HepG2 (cell line): ENCODE data around the gene DNAJA3. TPM values are rescaled to one million over a fixed set of nuclear protein-coding genes. Genes with fewer than 3 reads are reported as not detected.

ENCODE experiments used
- AGO1 ChIP-seq: fragments of 200-400 bp; formaldehyde crosslinking; IDR thresholded peaks from 2 replicates; pipeline ENCODE4 v1.6.1; 2017; ENCODE audit warnings: mild to moderate bottlenecking, low read depth, low read length, moderate library complexity; ENCODE audit not compliant: poor library complexity, severe bottlenecking
- AKAP8 ChIP-seq: sonication (generic); formaldehyde crosslinking; IDR thresholded peaks from 2 replicates; pipeline ENCODE4 v1.5.1; 2020; ENCODE audit warnings: mild to moderate bottlenecking, missing genetic modification reagents
- CCAR2 ChIP-seq: fragments of 200-400 bp; formaldehyde crosslinking; optimal IDR thresholded peaks from 2 replicates; pipeline ENCODE3; 2018; ENCODE audit warnings: low read depth, mild to moderate bottlenecking, low read length, moderate library complexity
- CHD2 ChIP-seq: IDR thresholded peaks from 2 replicates; pipeline ENCODE4 v1.6.1; 2011; ENCODE audit warnings: low read depth, low read length, improper control_type of control experiment
- ERF ChIP-seq: IDR thresholded peaks from 2 replicates; pipeline ENCODE4 v1.6.1; 2018; ENCODE audit warnings: missing biosample characterization, missing genetic modification reagents
- HIVEP1 ChIP-seq: sonication (generic); formaldehyde crosslinking; IDR thresholded peaks from 2 replicates; pipeline ENCODE4 v1.4.0; 2020; ENCODE audit warnings: mild to moderate bottlenecking, missing genetic modification reagents
- ZMYM4 ChIP-seq: sonication (generic); formaldehyde crosslinking; IDR thresholded peaks from 2 replicates; pipeline ENCODE4 v1.8.1; 2023; ENCODE audit warnings: mild to moderate bottlenecking, missing genetic modification reagents
- ZNF34 ChIP-seq: sonication (generic); formaldehyde crosslinking; IDR thresholded peaks from 2 replicates; pipeline ENCODE4 v1.4.0; 2020; ENCODE audit warnings: mild to moderate bottlenecking, missing genetic modification reagents, borderline replicate concordance
- ZNF547 ChIP-seq: sonication (generic); formaldehyde crosslinking; IDR thresholded peaks from 2 replicates; pipeline ENCODE4 v1.5.1; 2020; ENCODE audit warnings: mild to moderate bottlenecking, missing genetic modification reagents
- ZNF629 ChIP-seq: sonication (generic); formaldehyde crosslinking; conservative IDR thresholded peaks from 2 replicates; pipeline ENCODE4 v1.5.0; 2020; ENCODE audit warnings: missing genetic modification reagents
- ZNF644 ChIP-seq: IDR thresholded peaks from 2 replicates; pipeline ENCODE4 v1.6.1; 2016; ENCODE audit warnings: low read depth
- ZNF674 ChIP-seq: sonication (generic); formaldehyde crosslinking; IDR thresholded peaks from 2 replicates; pipeline ENCODE4 v1.5.0; 2020; ENCODE audit warnings: low read depth, mild to moderate bottlenecking, missing genetic modification reagents
- ZNF879 ChIP-seq: sonication (generic); formaldehyde crosslinking; IDR thresholded peaks from 2 replicates; pipeline ENCODE4 v1.8.1; 2023; ENCODE audit warnings: missing genetic modification reagents
- polyA plus RNA-seq, 8 experiments: library from polyadenylated mRNA; depleted of rRNA in 3 of 8; stranded (reverse) in 7 of 8; unstranded in 1 of 8; fragments of >200 nt; fragmentation: Illumina TruSeq in 4 of 8; extraction: Trizol in 4 of 8; gene quantifications; 2 replicates each; pipeline versions ENCODE4 v1.2.1 to v1.2.3, GENCODE V29; 2011 to 2016; ENCODE audit warnings: low read depth in 4 of 8, missing spikeins in 1 of 8, mixed read lengths in 1 of 8; ENCODE audit not compliant: insufficient read depth in 1 of 8
- total RNA-seq, 5 experiments: library from RNA; depleted of rRNA; stranded (reverse); fragments of >200 nt; fragmentation: Illumina TruSeq; extraction: Trizol; gene quantifications; 2 replicates each; pipeline ENCODE4 v1.2.3, GENCODE V29; 2016; ENCODE audit warnings: low read depth in 1 of 5
- TF ChIP-seq, protein P1 (sequence below): sonication (generic); formaldehyde crosslinking; conservative IDR thresholded peaks from 2 replicates; pipeline ENCODE4 v1.8.0; 2022; ENCODE audit warnings: missing genetic modification reagents
- TF ChIP-seq, protein P2 (sequence below): sonication (generic); formaldehyde crosslinking; IDR thresholded peaks from 2 replicates; pipeline ENCODE4 v1.4.0; 2020; ENCODE audit warnings: missing genetic modification reagents, borderline replicate concordance
- TF ChIP-seq, protein P3 (sequence below): sonication (generic); formaldehyde crosslinking; IDR thresholded peaks from 2 replicates; pipeline ENCODE4 v1.4.0; 2020; ENCODE audit warnings: missing genetic modification reagents
- TF ChIP-seq, protein P4 (sequence below): sonication (generic); formaldehyde crosslinking; IDR thresholded peaks from 2 replicates; pipeline ENCODE4 v1.9.0; 2021; ENCODE audit warnings: missing genetic modification reagents, borderline replicate concordance
- TF ChIP-seq, protein P5 (sequence below): sonication (generic); formaldehyde crosslinking; IDR thresholded peaks from 2 replicates; pipeline ENCODE4 v1.4.0; 2020; ENCODE audit warnings: missing genetic modification reagents

DNAJA3 gene
- total and polyA plus RNA-seq, 2 of the 13 experiments (the other 11 are each of a cell fraction or from before 2014, with no cell fraction given): 77.0 to 83.3 TPM

DNA sequence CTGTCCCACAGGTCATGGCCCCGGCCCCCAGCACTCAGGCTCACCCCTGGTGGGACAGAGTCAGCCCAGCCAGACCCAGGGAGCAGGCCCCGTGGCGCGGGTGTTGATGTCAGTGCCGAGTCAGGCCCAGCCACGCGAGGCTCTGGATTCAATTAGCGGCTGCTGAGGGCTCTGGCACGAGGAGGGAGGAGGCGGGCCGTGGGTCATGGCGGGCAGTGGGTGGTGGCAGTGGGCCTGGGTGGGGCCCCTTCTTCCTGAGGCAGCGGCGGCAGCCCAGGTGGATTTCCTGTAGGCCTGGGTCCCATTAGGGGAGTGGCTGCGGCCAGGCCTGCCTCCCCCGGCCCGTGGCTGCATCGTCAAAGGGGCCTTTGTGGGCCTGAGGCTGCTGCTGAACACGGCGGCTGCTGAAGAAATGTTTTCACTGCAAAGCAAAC is 41.1 kb upstream of the DNAJA3 start (continued):
- no peak for TF ChIP-seq ERF (CRISPR knock-in tag)
- no peak for TF ChIP-seq ZNF644
- TF ChIP-seq, protein P1, sequence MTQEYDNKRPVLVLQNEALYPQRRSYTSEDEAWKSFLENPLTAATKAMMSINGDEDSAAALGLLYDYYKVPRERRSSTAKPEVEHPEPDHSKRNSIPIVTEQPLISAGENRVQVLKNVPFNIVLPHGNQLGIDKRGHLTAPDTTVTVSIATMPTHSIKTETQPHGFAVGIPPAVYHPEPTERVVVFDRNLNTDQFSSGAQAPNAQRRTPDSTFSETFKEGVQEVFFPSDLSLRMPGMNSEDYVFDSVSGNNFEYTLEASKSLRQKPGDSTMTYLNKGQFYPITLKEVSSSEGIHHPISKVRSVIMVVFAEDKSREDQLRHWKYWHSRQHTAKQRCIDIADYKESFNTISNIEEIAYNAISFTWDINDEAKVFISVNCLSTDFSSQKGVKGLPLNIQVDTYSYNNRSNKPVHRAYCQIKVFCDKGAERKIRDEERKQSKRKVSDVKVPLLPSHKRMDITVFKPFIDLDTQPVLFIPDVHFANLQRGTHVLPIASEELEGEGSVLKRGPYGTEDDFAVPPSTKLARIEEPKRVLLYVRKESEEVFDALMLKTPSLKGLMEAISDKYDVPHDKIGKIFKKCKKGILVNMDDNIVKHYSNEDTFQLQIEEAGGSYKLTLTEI (CRISPR knock-in tag): no peak
- peak; percentile 99 for TF ChIP-seq AGO1
- TF ChIP-seq, protein P2, sequence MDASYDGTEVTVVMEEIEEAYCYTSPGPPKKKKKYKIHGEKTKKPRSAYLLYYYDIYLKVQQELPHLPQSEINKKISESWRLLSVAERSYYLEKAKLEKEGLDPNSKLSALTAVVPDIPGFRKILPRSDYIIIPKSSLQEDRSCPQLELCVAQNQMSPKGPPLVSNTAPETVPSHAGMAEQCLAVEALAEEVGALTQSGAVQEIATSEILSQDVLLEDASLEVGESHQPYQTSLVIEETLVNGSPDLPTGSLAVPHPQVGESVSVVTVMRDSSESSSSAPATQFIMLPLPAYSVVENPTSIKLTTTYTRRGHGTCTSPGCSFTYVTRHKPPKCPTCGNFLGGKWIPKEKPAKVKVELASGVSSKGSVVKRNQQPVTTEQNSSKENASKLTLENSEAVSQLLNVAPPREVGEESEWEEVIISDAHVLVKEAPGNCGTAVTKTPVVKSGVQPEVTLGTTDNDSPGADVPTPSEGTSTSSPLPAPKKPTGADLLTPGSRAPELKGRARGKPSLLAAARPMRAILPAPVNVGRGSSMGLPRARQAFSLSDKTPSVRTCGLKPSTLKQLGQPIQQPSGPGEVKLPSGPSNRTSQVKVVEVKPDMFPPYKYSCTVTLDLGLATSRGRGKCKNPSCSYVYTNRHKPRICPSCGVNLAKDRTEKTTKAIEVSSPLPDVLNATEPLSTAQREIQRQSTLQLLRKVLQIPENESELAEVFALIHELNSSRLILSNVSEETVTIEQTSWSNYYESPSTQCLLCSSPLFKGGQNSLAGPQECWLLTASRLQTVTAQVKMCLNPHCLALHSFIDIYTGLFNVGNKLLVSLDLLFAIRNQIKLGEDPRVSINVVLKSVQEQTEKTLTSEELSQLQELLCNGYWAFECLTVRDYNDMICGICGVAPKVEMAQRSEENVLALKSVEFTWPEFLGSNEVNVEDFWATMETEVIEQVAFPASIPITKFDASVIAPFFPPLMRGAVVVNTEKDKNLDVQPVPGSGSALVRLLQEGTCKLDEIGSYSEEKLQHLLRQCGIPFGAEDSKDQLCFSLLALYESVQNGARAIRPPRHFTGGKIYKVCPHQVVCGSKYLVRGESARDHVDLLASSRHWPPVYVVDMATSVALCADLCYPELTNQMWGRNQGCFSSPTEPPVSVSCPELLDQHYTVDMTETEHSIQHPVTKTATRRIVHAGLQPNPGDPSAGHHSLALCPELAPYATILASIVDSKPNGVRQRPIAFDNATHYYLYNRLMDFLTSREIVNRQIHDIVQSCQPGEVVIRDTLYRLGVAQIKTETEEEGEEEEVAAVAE (CRISPR knock-in tag): no peak
- TF ChIP-seq AKAP8: 0 out of 2 replicates have a peak, but pooled peaks have one; percentile 24
- TF ChIP-seq ZNF629: no peak
- TF ChIP-seq, protein P3, sequence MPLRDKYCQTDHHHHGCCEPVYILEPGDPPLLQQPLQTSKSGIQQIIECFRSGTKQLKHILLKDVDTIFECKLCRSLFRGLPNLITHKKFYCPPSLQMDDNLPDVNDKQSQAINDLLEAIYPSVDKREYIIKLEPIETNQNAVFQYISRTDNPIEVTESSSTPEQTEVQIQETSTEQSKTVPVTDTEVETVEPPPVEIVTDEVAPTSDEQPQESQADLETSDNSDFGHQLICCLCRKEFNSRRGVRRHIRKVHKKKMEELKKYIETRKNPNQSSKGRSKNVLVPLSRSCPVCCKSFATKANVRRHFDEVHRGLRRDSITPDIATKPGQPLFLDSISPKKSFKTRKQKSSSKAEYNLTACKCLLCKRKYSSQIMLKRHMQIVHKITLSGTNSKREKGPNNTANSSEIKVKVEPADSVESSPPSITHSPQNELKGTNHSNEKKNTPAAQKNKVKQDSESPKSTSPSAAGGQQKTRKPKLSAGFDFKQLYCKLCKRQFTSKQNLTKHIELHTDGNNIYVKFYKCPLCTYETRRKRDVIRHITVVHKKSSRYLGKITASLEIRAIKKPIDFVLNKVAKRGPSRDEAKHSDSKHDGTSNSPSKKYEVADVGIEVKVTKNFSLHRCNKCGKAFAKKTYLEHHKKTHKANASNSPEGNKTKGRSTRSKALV (CRISPR knock-in tag): no peak
- TF ChIP-seq ZMYM4: no peak
- TF ChIP-seq CCAR2: no peak
- no peak for TF ChIP-seq CHD2
- TF ChIP-seq HIVEP1: no peak
- no peak for TF ChIP-seq ZNF34 (CRISPR knock-in tag)
- TF ChIP-seq ZNF547 (CRISPR knock-in tag): no peak
- TF ChIP-seq, protein P4, sequence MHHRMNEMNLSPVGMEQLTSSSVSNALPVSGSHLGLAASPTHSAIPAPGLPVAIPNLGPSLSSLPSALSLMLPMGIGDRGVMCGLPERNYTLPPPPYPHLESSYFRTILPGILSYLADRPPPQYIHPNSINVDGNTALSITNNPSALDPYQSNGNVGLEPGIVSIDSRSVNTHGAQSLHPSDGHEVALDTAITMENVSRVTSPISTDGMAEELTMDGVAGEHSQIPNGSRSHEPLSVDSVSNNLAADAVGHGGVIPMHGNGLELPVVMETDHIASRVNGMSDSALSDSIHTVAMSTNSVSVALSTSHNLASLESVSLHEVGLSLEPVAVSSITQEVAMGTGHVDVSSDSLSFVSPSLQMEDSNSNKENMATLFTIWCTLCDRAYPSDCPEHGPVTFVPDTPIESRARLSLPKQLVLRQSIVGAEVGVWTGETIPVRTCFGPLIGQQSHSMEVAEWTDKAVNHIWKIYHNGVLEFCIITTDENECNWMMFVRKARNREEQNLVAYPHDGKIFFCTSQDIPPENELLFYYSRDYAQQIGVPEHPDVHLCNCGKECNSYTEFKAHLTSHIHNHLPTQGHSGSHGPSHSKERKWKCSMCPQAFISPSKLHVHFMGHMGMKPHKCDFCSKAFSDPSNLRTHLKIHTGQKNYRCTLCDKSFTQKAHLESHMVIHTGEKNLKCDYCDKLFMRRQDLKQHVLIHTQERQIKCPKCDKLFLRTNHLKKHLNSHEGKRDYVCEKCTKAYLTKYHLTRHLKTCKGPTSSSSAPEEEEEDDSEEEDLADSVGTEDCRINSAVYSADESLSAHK (CRISPR knock-in tag): no peak
- TF ChIP-seq, protein P5, sequence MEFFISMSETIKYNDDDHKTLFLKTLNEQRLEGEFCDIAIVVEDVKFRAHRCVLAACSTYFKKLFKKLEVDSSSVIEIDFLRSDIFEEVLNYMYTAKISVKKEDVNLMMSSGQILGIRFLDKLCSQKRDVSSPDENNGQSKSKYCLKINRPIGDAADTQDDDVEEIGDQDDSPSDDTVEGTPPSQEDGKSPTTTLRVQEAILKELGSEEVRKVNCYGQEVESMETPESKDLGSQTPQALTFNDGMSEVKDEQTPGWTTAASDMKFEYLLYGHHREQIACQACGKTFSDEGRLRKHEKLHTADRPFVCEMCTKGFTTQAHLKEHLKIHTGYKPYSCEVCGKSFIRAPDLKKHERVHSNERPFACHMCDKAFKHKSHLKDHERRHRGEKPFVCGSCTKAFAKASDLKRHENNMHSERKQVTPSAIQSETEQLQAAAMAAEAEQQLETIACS (CRISPR knock-in tag): no peak
- no peak for TF ChIP-seq ZNF879
- no peak for TF ChIP-seq ZNF674 (CRISPR knock-in tag)
- TF ChIP-seq, all 625 proteins: peak for 10
